Retinal pigment epithelial cell (primary cell): ENCODE results near the gene KRT33B.

Source experiments
- DNase-seq: peaks from one replicate; pipeline ENCODE4 v3.0.0-alpha.2; 2010; ENCODE audit warnings: low read depth
- H3K4me3 ChIP-seq: 2 replicates; pipeline ENCODE4 v1.5.1; 2011; ENCODE audit warnings: mild to moderate bottlenecking, low read length, control low read depth, moderate library complexity
- TF ChIP-seq, protein P1 (sequence below): conservative IDR thresholded peaks from 2 replicates; pipeline ENCODE4 v1.5.1; 2011; ENCODE audit warnings: low read depth, low read length, control low read depth, inconsistent platforms

The KRT33B gene

DNA sequence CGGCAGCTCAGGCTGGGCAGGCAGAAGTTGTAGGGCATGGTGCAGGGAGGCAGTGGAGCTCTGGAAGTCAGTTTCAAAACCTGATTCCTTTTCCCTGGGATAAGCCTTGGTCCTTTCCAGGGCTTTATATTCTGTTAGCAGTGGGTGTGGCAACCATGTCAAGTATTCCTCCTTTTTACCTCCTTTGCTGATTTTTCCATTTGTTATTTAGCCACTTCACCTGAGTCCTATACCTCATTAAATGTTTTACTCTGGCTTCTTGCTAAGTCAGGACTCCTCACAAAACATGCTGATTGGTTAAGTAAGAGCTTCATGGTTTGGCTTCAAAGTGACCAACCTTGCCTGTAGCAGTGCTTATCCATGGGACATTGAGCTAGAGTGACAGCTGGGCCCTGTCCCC, at the start of gene KRT33B:
KRT33B (minus strand) TSS at position 101 of the 400 bp plus-strand sequence; CDS start at position 38, 63 bp downstream.
- TF ChIP-seq, protein P1, sequence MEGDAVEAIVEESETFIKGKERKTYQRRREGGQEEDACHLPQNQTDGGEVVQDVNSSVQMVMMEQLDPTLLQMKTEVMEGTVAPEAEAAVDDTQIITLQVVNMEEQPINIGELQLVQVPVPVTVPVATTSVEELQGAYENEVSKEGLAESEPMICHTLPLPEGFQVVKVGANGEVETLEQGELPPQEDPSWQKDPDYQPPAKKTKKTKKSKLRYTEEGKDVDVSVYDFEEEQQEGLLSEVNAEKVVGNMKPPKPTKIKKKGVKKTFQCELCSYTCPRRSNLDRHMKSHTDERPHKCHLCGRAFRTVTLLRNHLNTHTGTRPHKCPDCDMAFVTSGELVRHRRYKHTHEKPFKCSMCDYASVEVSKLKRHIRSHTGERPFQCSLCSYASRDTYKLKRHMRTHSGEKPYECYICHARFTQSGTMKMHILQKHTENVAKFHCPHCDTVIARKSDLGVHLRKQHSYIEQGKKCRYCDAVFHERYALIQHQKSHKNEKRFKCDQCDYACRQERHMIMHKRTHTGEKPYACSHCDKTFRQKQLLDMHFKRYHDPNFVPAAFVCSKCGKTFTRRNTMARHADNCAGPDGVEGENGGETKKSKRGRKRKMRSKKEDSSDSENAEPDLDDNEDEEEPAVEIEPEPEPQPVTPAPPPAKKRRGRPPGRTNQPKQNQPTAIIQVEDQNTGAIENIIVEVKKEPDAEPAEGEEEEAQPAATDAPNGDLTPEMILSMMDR: no peak

DNA sequence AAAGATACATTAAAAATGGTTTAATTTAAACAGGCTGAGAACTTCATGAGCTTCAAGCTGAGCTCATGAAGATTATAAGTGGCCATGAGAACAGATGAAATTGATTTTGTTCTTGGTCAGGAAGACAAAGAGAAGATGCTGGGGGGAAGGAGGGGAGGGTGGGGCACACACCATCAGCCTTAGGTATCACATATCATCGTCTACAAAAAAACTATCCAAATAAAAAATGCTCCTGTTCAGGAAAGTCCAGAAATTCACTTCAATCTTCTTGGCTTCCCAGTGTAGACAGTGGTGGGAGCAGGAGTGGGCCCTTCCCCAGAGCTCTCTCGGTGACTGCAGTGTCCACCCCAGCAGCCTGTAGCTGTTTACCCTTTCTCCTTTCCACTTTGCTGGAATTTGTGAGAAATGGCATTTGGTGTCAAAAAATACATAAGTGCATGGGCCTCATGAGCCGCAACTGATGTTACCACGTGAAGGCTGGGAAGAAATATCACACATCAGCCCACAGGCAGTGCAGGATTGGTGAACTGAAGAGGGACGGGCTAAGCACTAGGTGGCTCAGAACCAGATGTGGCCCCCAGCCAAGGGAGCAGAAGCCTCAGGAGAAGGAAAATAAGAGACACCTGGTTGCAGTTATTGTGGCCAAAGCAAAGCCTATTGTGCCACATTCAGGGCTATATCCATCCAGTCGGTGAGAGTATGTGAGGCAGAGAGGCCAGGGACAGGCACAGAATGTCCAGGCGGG, 48.7 kb upstream of the KRT33B start:
- TF ChIP-seq, protein P1: no peak
- no peak for DNase-seq
- H3K4me3 ChIP-seq: no peak overlapping the region

More for the DNA sequence above, at the start of gene KRT33B:
- H3K4me3 ChIP-seq: no peak within 1 kb of the TSS
- no peak for DNase-seq

- DNase-seq: no peak
- H3K4me3 ChIP-seq: no peak overlapping the region
- TF ChIP-seq, protein P1: peak; percentile 47
These were observed 48.0 kb upstream of the KRT33B start for GRCh38 chr17:41417576-41418015.

GRCh38 chr17:41417127-41417526, 47.5 kb upstream of the KRT33B start:
- no peak overlapping the region for H3K4me3 ChIP-seq
- TF ChIP-seq, protein P1: no peak
- DNase-seq: no peak

GRCh38 chr17:41416479-41416878, 46.9 kb upstream of the KRT33B start:
- no peak for DNase-seq
- TF ChIP-seq, protein P1: no peak
- H3K4me3 ChIP-seq: no peak overlapping the region

DNA sequence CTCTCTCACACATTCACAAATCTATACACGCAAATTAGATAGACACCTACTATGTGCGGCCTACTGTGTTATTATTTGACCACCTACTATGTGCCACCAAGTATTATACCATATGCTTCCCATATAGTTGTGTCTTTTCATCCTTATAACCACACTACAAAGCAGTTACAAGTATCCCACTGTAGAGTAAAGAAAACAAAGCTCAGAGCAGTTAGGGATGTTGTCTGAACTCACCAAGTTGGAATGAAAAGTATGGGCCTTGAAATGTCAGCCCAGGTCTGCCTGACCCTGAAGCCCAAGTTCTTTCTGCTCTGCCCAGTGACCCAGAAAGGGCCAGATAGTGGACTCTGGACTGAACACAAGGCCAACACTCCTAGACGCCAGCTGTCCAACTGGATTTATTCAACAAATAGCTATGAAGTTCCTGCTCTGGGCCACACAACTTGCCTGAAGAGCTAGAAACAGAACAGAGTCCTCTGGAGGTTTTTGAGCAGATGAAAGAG, 46.3 kb upstream of the KRT33B start:
- DNase-seq: no peak
- TF ChIP-seq, protein P1: no peak
- H3K4me3 ChIP-seq: no peak overlapping the region

DNA sequence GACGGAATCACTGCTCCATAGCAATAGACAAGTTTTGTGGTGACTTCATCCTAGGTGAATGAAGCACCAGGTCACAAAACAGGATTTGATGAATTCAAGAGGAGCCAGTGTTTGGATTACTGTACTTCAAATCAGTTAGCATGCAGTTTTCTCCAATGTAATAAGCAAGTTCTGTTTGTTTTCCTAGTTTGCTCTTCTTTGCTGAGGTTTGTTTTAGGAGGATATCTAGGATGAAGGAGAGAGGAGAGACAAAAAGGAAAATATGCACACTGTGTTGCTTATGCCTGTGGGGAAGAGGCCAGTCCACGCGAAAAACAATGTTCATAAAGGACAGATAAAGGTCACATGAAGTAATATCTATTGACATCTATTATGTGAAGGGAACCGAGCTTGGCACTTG, 45.8 kb upstream of the KRT33B start:
- TF ChIP-seq, protein P1: no peak
- DNase-seq: no peak

More for the DNA sequence above, 45.8 kb upstream of the KRT33B start:
- no peak overlapping the region for H3K4me3 ChIP-seq
